Measurements from ENCODE around the gene DR1.

The DR1 gene

GRCh38 chr1:93354749-93355148 is 9.0 kb downstream of the DR1 start:
- H3K27ac ChIP-seq: no peak overlapping the region
- no peak for TF ChIP-seq ZFX (IDR thresholded peaks at IDR 0.05; ENCODE audit: borderline replicate concordance)
- no peak for TF ChIP-seq CTCF (IDR thresholded peaks at IDR 0.05)

GRCh38 chr1:93357242-93357641 is 11.5 kb downstream of the DR1 start:
- H3K27ac ChIP-seq: no peak overlapping the region
- TF ChIP-seq ZFX (IDR thresholded peaks at IDR 0.05; ENCODE audit: borderline replicate concordance) (no peak), CTCF (IDR thresholded peaks at IDR 0.05) (no peak)

- H3K27ac ChIP-seq: no peak overlapping the region
Measured at GRCh38 chr1:93358293-93358692, 12.6 kb downstream of the DR1 start.

GRCh38 chr1:93360111-93360510 is 14.4 kb downstream of the DR1 start:
- no peak for TF ChIP-seq CTCF (IDR thresholded peaks at IDR 0.05)
- H3K27ac ChIP-seq: 0 out of 2 replicates have a peak overlapping the region, but pooled peaks have one; percentile 2

More at GRCh38 chr1:93358293-93358692, 12.6 kb downstream of the DR1 start:
- TF ChIP-seq CTCF (IDR thresholded peaks at IDR 0.05): no peak
- no peak for TF ChIP-seq ZFX (IDR thresholded peaks at IDR 0.05; ENCODE audit: borderline replicate concordance)

- TF ChIP-seq CTCF (IDR thresholded peaks at IDR 0.05) (no peak), ZFX (IDR thresholded peaks at IDR 0.05; ENCODE audit: borderline replicate concordance) (no peak)
Measured at GRCh38 chr1:93362237-93362636, 16.5 kb downstream of the DR1 start.

GRCh38 chr1:93365813-93366212 is 20.1 kb downstream of the DR1 start:
- no peak overlapping the region for H3K27ac ChIP-seq
- no peak for TF ChIP-seq ZFX (IDR thresholded peaks at IDR 0.05; ENCODE audit: borderline replicate concordance)
- TF ChIP-seq CTCF (IDR thresholded peaks at IDR 0.05): no peak

More at GRCh38 chr1:93362237-93362636, 16.5 kb downstream of the DR1 start:
- no peak overlapping the region for H3K27ac ChIP-seq

- no peak overlapping the region for H3K27ac ChIP-seq
- TF ChIP-seq CTCF (IDR thresholded peaks at IDR 0.05) (no peak), ZFX (IDR thresholded peaks at IDR 0.05; ENCODE audit: borderline replicate concordance) (no peak)
Measured at GRCh38 chr1:93369734-93370133, 24.0 kb downstream of the DR1 start.

Measured in 22Rv1 (cell line).